ENCODE data around the gene POMT2.
A peak's percentile ranks its signal among the peaks of the same experiment; 100 is the strongest.

DNA sequence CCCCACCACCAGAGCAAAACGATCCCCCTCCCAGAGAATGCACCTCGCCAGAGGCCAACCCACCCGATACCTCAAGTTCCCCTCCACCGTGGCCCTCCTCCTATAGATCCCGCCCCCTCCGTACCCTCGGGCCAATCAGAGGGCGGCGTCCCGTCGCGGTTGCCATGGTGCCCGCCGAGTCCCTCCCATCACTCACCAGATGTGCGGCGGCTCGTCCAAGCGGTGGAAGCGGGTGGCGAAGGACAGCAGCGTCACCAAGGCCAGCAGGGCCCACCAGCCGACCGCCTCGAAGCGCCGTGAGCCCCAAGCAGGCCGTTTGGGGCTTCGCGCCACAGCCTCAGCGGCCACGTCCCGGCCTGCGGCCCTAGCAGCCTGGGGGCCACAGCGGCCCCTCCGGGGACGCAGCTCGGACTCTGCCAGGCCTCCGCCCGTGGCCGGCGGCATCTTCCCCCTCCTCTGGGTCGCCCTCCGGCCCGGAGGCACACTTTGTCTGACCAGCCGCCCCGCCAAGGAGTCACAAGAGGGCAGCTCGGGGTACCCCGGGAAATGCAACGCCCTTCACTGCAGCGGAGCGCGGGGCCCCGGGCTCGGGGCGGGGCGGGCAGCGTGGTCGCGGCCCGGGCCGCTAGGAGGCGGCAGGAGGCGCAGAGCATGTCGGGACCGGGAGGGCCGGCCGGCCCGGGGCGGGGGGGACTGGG lies at the start of gene POMT2:
- TF ChIP-seq CTCF (IDR thresholded peaks at IDR 0.05; ENCODE audit: low read depth, low read length, poor library complexity, severe bottlenecking) = peak; percentile 56
- TF ChIP-seq EZH2phosphoT487 (IDR thresholded peaks at IDR 0.05; ENCODE audit: borderline replicate concordance, low read length) = no peak
